Liver (tissue), 9 donors: ENCODE data around the gene RSBN1L. TPM values are rescaled to one million over a fixed set of nuclear protein-coding genes. Genes with fewer than 3 reads are reported as not detected.

ENCODE experiments used
- DNase-seq: peaks from one replicate; pipeline ENCODE4 v3.0.0-alpha.2; 2017; ENCODE audit warnings: low spot score
- H3K27ac ChIP-seq, 2 donors: one replicate each; pipeline ENCODE4 v1.7.0; 2013; ENCODE audit warnings: inconsistent platforms in 2 of 2, low read length in 2 of 2, control low read depth in 1 of 2, low read depth in 1 of 2, mild to moderate bottlenecking in 1 of 2
- H3K27me3 ChIP-seq, 4 donors: one replicate each; pipeline versions ENCODE4 v1.6.1 to v1.7.0; 2013; ENCODE audit warnings: low read length in 3 of 4, inconsistent platforms in 1 of 4, mild to moderate bottlenecking in 1 of 4, moderate library complexity in 1 of 4; ENCODE audit not compliant: control insufficient read depth in 4 of 4, insufficient read depth in 4 of 4
- H3K36me3 ChIP-seq, 4 donors: one replicate each; pipeline versions ENCODE4 v1.6.1 to v1.7.0; 2013; ENCODE audit warnings: low read length in 3 of 4, mild to moderate bottlenecking in 3 of 4, low read depth in 1 of 4, moderate library complexity in 1 of 4; ENCODE audit not compliant: control insufficient read depth in 4 of 4, insufficient read depth in 3 of 4
- H3K4me1 ChIP-seq, 4 donors: one replicate each; pipeline versions ENCODE4 v1.6.1 to v1.7.0; 2013; ENCODE audit warnings: low read length in 3 of 4, mild to moderate bottlenecking in 3 of 4, moderate library complexity in 1 of 4; ENCODE audit not compliant: control insufficient read depth in 4 of 4, insufficient read depth in 4 of 4
- H3K4me3 ChIP-seq, 3 donors: one replicate each; pipeline versions ENCODE4 v1.6.1 to v1.7.0; 2013; ENCODE audit warnings: low read length in 3 of 3, control low read depth in 1 of 3, low read depth in 1 of 3, mild to moderate bottlenecking in 1 of 3
- H3K9ac ChIP-seq, 2 donors: one replicate each; pipeline ENCODE4 v1.7.0; 2013; ENCODE audit warnings: low read length in 2 of 2, mild to moderate bottlenecking in 2 of 2, moderate library complexity in 2 of 2, control low read depth in 1 of 2, low read depth in 1 of 2
- H3K9me3 ChIP-seq, 4 donors: one replicate each; pipeline versions ENCODE4 v1.6.1 to v1.7.0; 2013; ENCODE audit warnings: low read length in 3 of 4; ENCODE audit not compliant: control insufficient read depth in 4 of 4
- CTCF ChIP-seq: fragments of 150-350 bp; IDR thresholded peaks from 2 replicates; pipeline ENCODE4 v1.5.1; 2017; ENCODE audit warnings: improper control_type of control experiment, low read depth, low read length; ENCODE audit not compliant: missing input control
- EGR1 ChIP-seq, 2 donors: IDR thresholded peaks; 2 replicates each; pipeline ENCODE4 v1.6.1; 2016 to 2018; ENCODE audit warnings: antibody characterized with exemption in 2 of 2, low read depth in 2 of 2
- FOXA1 ChIP-seq: IDR thresholded peaks from 2 replicates; pipeline ENCODE4 v1.6.1; 2016; ENCODE audit warnings: antibody characterized with exemption
- FOXA2 ChIP-seq: IDR thresholded peaks from 2 replicates; pipeline ENCODE4 v1.6.1; 2016; ENCODE audit warnings: antibody characterized with exemption
- GABPA ChIP-seq, 2 donors: IDR thresholded peaks in 1 of 2; conservative IDR thresholded peaks in 1 of 2; 2 replicates each; pipeline ENCODE4 v1.6.1; 2016; ENCODE audit warnings: antibody characterized with exemption in 2 of 2, mild to moderate bottlenecking in 1 of 2, moderate library complexity in 1 of 2
- HNF4G ChIP-seq: IDR thresholded peaks from 2 replicates; pipeline ENCODE4 v1.6.1; 2016; ENCODE audit warnings: antibody characterized with exemption
- JUND ChIP-seq, 2 donors: IDR thresholded peaks; 2 replicates each; pipeline ENCODE4 v1.6.1; 2016; ENCODE audit warnings: antibody characterized with exemption in 2 of 2
- MAX ChIP-seq: IDR thresholded peaks from 2 replicates; pipeline ENCODE4 v1.6.1; 2016; ENCODE audit warnings: antibody characterized with exemption
- RAD21 ChIP-seq, 2 donors: IDR thresholded peaks; 2 replicates each; pipeline ENCODE4 v1.6.1; 2016; ENCODE audit warnings: antibody characterized with exemption in 2 of 2, mild to moderate bottlenecking in 2 of 2
- REST ChIP-seq: IDR thresholded peaks from 2 replicates; pipeline ENCODE4 v1.6.1; 2016; ENCODE audit warnings: antibody characterized with exemption, mild to moderate bottlenecking
- SP1 ChIP-seq: IDR thresholded peaks from 2 replicates; pipeline ENCODE4 v1.6.1; 2018; ENCODE audit warnings: antibody characterized with exemption, mild to moderate bottlenecking
- TAF1 ChIP-seq: conservative IDR thresholded peaks from 2 replicates; pipeline ENCODE4 v1.6.1; 2016; ENCODE audit warnings: antibody characterized with exemption, mild to moderate bottlenecking
- ZBTB33 ChIP-seq: IDR thresholded peaks from 2 replicates; pipeline ENCODE4 v1.6.1; 2016; ENCODE audit warnings: antibody characterized with exemption
- WGBS: extraction: QIAGEN DNeasy Blood & Tissue Kit; methylation state at CpG from one replicate; pipeline ENCODE4 v1.1.7; 2013; 5-methylcytosine and 5-hydroxymethylcytosine counted together
- polyA plus RNA-seq, 2 donors: library from polyadenylated mRNA; stranded (reverse) in 1 of 2; unstranded in 1 of 2; fragments of 200-250 nt in 1 of 2; fragments of >200 nt in 1 of 2; fragmentation: Nextera tagmentation in 1 of 2; extraction: Ambion mirVana in 1 of 2; gene quantifications; one replicate each; pipeline versions ENCODE4 v1.2.1 to v1.2.3, GENCODE V29; 2013 to 2015
- total RNA-seq, 2 donors: library from RNA; depleted of rRNA; stranded (reverse); fragments of >200 nt; gene quantifications; one replicate each; pipeline ENCODE4 v1.2.3, GENCODE V29; 2014
- donor health status: healthy.
- donor health status: healthy.
- donor health status: healthy.
- donor health status: healthy.
- donor health status: healthy.

Gene RSBN1L
- total and polyA plus RNA-seq, 4 donors = 3.3 to 23.4 (median 7.9) TPM

GRCh38 chr7:77794000-77794399, 97.7 kb downstream of the RSBN1L start (continued):
- TF ChIP-seq CTCF (no peak), JUND (IDR thresholded peaks at IDR 0.05) (no peak)

DNA sequence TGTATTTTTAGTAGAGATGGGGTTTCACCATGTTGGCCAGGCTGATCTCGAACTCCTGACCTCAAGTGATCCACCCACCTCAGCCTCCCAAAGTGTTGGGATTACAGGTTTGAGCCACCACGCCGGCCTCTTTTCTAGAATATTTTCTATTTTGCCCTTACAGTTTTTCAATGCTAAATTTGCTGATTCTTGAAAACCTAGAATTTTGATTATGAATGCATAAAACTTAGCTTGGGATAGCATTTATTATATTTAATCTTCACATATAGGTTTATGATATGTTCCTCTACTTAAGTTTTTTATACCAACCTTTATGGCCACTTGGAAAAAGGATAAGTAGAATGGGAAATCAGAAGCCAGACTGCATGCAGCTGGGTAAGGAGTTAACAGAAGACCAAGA, 99.8 kb downstream of the RSBN1L start:
- H3K27me3 ChIP-seq = no peaks in the 10 kb centered on the region
- no peak for DNase-seq
- WGBS = 69% methylated on average over 3 of the region's 3 CpGs
- no peak overlapping the region for H3K27ac ChIP-seq
- H3K9me3 ChIP-seq = no peaks in the 10 kb centered on the region
- no peak overlapping the region for H3K9ac ChIP-seq
- H3K36me3 ChIP-seq = no peaks in the 10 kb centered on the region
- no peak for TF ChIP-seq SP1
- TF ChIP-seq CTCF = no peak
- no peak for TF ChIP-seq TAF1
- TF ChIP-seq FOXA1 = no peak
- no peak for TF ChIP-seq ZBTB33
- TF ChIP-seq EGR1 (IDR thresholded peaks at IDR 0.05; ENCODE audit: low read depth in 2 of 2) = no peak
- no peak for TF ChIP-seq REST
- H3K4me1 ChIP-seq = peaks cover 2 to 38% (median 24%) of the 10 kb centered on the region in 4 donors
- no peak overlapping the region for H3K4me3 ChIP-seq

- WGBS = 28% methylated on average over 5 of the region's 5 CpGs
- no peak for TF ChIP-seq FOXA1
- TF ChIP-seq RAD21 (IDR thresholded peaks at IDR 0.05) = no peak
- no peak for TF ChIP-seq REST
- TF ChIP-seq HNF4G = no peak
- no peak for TF ChIP-seq FOXA2
- no peak for TF ChIP-seq MAX
- TF ChIP-seq TAF1 = no peak
- TF ChIP-seq GABPA (IDR thresholded peaks at IDR 0.05 in 1 of 2, conservative IDR thresholded peaks at IDR 0.05 in 1 of 2) = no peak
- no peak for TF ChIP-seq ZBTB33
- no peak for TF ChIP-seq JUND (IDR thresholded peaks at IDR 0.05)
These were observed 100.7 kb downstream of the RSBN1L start for GRCh38 chr7:77796960-77797359.

More at GRCh38 chr7:77796960-77797359, 100.7 kb downstream of the RSBN1L start:
- Histone ChIP-seq H3K9me3 (no peaks in the 10 kb centered on the region), H3K4me3 (peak overlapping the region; percentile 64 to 96 (median 88)), H3K36me3 (no peaks in the 10 kb centered on the region), H3K27me3 (no peaks in the 10 kb centered on the region), H3K4me1 (peaks cover 2 to 33% (median 24%) of the 10 kb centered on the region in 4 donors), H3K27ac (no peak overlapping the region), H3K9ac (peak overlapping the region; percentile 67 to 77)
- DNase-seq = no peak
